NCI-H1092 (cell line): Measurements from ENCODE around the gene ISG20L2.

ENCODE experiments used
- DNase-seq: peaks from one replicate; lab custom pipeline; 2025; lab: John Stamatoyannopoulos, UW

The ISG20L2 gene

DNA sequence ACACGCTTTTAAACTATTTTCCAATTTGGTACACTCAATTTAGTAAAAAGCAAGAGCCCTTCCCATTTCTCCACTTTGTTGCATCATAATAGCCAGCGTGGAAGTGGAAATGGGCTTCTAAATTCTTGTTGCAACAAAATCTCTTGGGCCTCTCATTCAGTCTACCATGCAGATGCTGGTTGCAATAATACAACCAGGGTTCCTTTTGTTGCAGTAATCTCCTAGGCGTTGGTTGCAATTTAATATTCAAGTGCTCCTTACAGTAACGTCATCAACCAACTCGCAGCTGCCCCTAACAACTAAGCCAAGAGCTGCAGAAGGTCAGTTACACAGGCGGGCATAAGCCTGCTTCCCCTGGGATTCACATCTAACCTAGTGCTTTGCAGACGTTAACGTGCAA lies 25.7 kb upstream of the ISG20L2 start:
- no peak for DNase-seq

DNA sequence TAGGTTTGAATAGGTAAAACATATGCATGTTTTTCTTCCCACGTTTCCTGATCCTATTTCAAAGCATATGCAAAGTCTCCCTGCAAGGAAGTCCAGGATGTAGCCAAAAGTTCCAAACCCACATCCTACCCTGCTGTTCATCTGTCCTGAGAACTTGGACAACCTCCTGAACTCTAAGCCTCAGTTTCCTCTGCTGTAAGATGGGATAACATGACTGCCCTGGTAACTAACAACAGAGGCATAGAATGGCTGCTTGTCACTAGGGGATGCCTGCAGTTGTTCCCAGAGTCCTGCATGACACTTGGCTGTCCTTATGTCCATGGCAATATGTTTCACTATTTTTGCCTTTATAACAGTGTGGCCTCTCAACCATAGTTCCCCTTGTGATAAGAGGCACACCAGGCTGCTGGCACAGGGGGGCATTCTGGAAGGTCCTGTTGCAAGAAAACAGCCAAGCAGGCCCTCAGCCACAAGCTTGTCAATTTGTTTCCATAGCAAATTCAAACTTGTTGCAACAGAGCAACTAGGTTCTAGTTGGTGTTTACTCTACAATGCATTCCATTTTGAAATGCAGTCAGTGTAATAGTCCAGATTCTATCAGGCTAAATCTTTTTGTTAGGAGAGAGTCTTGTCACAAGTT lies 24.4 kb upstream of the ISG20L2 start:
- DNase-seq, result no peak

- peak; percentile 96 for DNase-seq
Measured at GRCh38 chr1:156751757-156752481, 23.4 kb upstream of the ISG20L2 start.

DNA sequence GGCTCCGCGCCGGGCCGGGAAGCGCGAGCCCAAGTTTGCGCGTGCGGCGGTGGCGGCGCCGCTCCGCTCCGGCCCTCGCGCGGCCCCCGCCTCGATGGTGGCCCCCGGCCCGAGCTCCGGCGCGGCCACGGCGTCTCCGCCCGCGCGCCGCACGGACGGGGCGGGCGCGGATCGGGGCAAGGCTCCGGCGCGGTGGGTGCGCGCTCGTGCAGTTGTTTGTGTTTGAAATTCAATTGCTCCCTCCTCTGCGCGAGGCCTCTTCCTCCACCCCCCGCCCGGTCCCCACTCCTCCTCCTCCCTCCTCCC lies 22.8 kb upstream of the ISG20L2 start, which contains the start of gene HDGF:
TSS of gene HDGF (minus strand) at position 225 of the 306 bp plus-strand sequence. CDS start 246 bp downstream, outside the sequence.
- DNase-seq, result no peak

- DNase-seq, result peak; percentile 45
Measured at GRCh38 chr1:156750711-156751450, 22.3 kb upstream of the ISG20L2 start.

DNA sequence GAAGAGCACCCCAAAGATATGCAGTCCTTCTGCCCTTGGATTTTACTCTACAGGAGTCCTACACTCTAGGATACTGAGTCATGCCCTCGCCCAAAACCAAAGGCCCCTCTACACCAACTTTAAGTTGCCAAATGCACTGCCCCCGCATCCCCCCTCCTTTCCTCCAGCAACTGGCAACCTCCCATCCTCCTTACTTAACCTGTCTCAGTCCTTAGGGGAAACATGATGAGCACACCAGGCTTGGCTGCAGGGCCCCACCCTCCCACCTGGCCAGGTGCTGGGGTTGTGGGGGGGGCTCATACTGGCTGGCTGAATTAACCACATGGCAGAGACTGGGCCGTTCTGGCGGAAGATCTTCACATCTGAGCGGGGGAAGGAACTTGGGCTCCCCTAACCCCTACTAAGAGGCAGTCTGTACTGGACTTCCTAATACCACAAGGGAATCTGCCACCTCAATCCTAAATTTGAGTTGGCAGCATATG lies 21.7 kb upstream of the ISG20L2 start:
- DNase-seq, result no peak

DNA sequence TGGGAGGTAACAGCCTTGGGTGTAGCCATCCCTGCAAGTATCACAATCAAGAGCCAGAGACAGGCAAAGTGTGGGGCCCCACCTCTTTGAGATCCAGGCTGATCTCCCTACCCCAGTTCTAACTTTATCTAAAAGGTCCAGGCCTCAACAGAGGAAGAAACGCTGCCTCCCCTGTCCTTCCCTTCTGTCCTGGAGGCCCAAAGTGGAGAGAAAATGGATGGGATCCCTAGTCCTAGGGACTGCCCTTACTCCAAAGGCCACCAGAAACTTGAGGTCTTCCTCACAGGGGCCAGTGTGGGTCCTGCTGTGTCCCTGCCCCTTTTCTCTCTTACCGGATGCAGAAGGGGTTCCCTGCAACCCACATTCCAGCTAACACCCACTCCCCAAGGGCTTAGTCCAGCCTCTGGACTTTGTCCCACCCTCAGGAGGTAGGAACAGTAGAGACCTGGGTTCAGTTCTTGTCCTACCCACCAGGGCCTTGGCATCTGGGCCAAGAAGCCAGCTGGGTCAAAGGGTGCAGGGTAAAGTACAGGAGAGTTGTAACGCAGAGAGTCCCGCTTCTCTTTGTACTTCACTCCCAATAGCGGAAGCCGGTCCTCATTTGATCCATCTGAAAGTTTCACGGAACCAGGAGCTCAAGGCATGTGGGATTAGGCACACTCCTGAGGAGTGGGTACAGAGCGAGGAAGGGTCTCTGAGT lies 21.0 kb upstream of the ISG20L2 start:
- no peak for DNase-seq

- DNase-seq, result no peak
Measured at GRCh38 chr1:156748670-156749418, 20.3 kb upstream of the ISG20L2 start.

DNA sequence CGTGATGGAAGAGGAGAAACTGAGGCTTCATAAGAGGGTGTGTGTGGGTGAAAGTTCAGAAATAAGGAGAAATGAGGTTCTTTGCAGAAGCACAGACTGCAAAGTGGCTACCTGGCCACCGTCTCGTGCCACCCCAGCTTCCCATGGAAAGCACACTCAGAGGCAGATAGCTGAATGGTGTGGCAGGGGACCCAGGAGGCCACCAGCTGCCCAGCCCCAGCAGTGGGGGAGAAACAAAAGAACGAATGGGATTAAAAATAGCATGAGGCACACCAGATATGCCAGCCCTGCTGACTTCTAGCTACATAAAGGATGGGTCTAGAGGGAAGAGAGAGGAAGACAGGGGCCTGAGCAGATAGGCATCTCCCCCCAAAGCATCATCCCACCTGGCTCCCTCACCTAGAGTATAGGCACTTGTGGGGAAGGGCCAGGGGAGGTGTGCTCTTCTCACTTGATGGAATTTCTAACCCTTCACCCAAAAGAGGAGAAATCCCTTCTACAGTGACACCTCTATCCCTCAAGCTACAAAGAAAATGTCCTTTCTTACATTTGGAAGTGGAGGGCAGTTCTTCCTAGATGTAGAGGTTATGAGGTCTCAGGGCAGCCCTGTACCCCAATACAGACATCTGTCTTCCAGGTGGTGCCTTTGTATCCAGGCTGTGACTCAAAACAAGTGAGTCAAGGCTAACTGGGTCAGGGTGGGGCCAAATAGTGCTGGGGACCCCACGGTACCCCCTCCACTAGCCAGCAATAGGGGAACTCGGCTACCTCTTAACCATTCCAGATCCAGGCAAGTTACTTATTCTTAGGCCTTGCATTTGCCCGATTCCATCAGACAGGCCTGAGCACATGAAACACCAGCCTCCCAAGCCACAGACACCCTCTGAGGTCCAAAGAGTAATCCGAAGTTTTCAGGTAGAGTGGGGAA lies 19.4 kb upstream of the ISG20L2 start:
- DNase-seq, result no peak

GRCh38 chr1:156746728-156747631 lies 18.4 kb upstream of the ISG20L2 start:
- DNase-seq, result peak; percentile 50

- no peak for DNase-seq
Measured at GRCh38 chr1:156746406-156746727, 17.8 kb upstream of the ISG20L2 start.

- DNase-seq, result no peak
Measured at GRCh38 chr1:156745881-156746280, 17.3 kb upstream of the ISG20L2 start.

- no peak for DNase-seq
Measured at GRCh38 chr1:156744786-156745419, 16.3 kb upstream of the ISG20L2 start.

DNA sequence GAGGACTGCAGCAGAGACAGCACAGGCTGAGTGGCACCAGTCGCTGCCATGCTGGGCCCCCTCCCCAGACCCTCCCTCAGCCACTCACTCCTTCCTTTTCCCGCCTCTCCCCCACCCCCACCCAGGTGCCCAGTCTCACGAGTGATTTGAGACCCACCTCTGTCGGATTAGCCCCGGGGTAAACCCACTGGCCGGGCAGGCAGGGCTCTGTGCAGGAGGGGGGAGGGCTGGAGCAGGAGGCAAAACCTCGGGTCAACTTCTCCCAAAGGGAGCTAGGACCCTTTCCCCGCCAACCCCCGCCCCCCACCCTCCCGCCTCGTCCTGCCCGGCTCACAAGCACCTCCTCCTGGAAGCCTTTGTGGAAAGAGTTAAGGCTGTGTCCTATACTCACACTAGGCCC lies 15.8 kb upstream of the ISG20L2 start:
- DNase-seq, result no peak

DNA sequence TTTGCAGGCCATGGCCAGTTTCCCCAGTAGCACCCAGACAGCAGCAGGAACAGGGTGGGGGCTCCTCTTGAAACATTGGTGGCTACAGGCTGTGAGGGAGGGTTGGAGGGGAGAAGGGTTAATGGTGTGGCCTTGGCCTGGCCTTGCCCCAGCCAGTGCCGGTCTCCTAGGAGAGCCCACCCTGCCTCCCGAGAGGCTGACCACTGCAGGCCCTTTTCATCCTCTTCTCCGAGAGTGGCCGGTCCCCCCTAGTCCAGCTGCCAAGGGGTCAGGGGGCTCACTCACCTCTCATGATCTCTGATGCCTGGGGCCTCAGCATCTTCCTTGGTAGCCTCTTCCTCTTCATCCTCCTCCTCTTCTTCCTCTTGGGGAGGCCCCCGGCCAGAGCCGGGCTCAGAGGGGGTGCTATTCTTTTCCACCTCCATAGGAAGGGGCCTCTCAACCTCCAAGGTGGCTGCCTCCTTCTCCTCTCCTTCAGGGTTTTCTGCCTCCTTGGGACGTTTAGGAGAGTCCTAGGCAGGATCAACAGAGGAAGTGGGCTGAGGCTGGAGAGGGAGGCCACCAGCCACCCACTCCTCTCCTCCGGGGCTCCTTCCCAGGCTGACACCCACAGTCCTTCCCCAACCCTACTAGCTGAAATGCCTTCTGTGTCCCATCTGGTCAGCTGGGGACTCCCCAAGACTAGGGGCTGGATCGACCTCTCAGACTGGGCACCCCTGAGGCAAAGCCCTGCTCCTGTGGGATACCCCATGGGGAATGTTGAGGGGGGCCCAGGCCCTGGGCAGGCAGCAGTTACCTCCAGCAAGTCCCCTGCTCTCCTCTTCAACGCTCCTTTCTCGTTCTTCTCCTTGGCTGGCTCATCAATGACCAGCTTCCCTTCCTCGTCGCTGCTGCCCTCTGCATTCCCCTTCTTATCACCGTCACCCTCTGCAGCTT lies 15.1 kb upstream of the ISG20L2 start:
- no peak for DNase-seq

- no peak for DNase-seq
Measured at GRCh38 chr1:156742801-156743200, 14.2 kb upstream of the ISG20L2 start.

DNA sequence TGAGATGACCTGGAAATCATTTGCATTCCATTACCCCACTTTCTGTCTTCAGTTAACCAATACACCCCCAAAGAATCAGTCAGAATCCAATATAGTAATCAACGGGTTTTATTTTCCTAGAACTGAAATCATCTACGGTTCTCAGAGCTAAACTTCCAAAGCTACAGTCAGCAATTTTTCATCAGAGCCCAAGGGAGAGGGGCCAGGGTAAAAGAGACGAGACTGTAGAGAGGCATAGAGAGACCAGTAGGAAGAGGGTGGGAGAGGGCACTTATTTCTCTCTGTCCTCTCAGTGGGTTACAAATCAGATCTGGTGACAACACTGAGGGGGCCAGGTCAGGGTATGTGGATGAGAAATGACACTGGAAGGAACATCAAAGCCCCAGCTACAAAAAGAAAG lies 13.5 kb upstream of the ISG20L2 start:
- no peak for DNase-seq

- no peak for DNase-seq
Measured at GRCh38 chr1:156741481-156741983, 13.0 kb upstream of the ISG20L2 start.
